ENCODE data around the gene FAM221B. TPM values are rescaled to one million over a fixed set of nuclear protein-coding genes. Genes with fewer than 3 reads are reported as not detected.

The FAM221B gene
- total and polyA plus RNA-seq, 9 of the 15 experiments (the other 6 are each of a cell fraction or from before 2014, with no cell fraction given) = 0.01 TPM; not detected in 8

DNA sequence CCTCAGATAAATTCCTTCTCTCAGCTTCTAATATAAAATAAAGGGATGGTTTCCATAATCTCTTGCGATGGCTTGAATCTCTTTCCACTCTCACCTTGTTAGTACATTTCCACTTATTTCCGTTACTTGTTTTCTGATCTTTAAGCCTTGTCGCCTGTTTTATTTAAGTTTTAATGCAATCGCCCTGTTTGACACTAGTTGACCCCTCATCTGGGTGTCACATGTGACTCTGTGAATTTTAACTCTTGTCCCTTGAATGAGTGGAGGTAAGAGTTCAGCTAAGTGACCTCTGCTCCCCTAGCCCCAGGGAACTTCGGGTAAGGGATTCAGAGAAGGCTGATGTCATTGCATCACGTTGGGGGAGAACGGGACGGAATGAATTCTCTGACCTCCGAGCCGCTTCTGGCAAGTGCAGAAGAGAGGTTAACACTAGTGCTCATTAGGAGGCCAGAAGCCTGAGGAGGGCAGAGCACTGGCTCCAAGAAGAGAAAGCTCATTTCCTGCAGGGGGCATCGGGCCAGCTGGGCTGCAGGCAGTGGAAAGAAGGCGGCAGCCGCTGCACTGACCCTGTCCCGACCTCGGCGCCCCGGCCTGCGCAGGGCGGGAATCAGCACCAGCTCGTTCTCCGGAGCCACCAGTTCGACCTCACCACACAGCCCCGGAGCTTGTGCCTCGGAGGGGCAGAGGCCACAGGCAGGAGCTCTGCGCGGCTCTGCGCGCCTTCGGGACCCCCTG lies 14.3 kb downstream of the FAM221B start (continued):
- 0 out of 2 replicates have a peak, but pooled peaks have one; percentile 36 for TF ChIP-seq ZBTB9 (CRISPR knock-in tag; IDR thresholded peaks at IDR 0.05)
- TF ChIP-seq NFATC3 (IDR thresholded peaks at IDR 0.05) = no peak
- TF ChIP-seq RFX7 (CRISPR knock-in tag; IDR thresholded peaks at IDR 0.05) = no peak
- TF ChIP-seq ZNF668 (CRISPR knock-in tag; IDR thresholded peaks at IDR 0.05) = no peak
- no peak for TF ChIP-seq PHF21A (IDR thresholded peaks at IDR 0.05; ENCODE audit: borderline replicate concordance, low read depth)
- TF ChIP-seq ZNF12 (CRISPR knock-in tag; IDR thresholded peaks at IDR 0.05) = no peak
- no peak for TF ChIP-seq MCM2 (IDR thresholded peaks at IDR 0.05; ENCODE audit: low read depth)
- no peak for TF ChIP-seq RCOR1 (IDR thresholded peaks at IDR 0.05; ENCODE audit: borderline replicate concordance in 1 of 2, low read depth in 2 of 2, low read length in 2 of 2)
- no peak for TF ChIP-seq ZSCAN29 (IDR thresholded peaks at IDR 0.05)
- no peak for TF ChIP-seq ZNF785 (CRISPR knock-in tag; IDR thresholded peaks at IDR 0.05)
- TF ChIP-seq POLR2B (IDR thresholded peaks at IDR 0.05; ENCODE audit: low read depth, partially characterized antibody) = no peak
- TF ChIP-seq HDAC1 (IDR thresholded peaks at IDR 0.05) = no peak
- TF ChIP-seq ZFX (CRISPR knock-in tag; IDR thresholded peaks at IDR 0.05) = peak; percentile 72
- no peak for TF ChIP-seq HMG20B (CRISPR knock-in tag; IDR thresholded peaks at IDR 0.05)
- no peak for TF ChIP-seq MAFK (IDR thresholded peaks at IDR 0.05; ENCODE audit: low read length)
- no peak for TF ChIP-seq ZNF717 (CRISPR knock-in tag; IDR thresholded peaks at IDR 0.05)
- no peak for TF ChIP-seq BACH1 (tag; IDR thresholded peaks at IDR 0.05)
- no peak for TF ChIP-seq ARNT (IDR thresholded peaks at IDR 0.05)
- TF ChIP-seq, protein P1, sequence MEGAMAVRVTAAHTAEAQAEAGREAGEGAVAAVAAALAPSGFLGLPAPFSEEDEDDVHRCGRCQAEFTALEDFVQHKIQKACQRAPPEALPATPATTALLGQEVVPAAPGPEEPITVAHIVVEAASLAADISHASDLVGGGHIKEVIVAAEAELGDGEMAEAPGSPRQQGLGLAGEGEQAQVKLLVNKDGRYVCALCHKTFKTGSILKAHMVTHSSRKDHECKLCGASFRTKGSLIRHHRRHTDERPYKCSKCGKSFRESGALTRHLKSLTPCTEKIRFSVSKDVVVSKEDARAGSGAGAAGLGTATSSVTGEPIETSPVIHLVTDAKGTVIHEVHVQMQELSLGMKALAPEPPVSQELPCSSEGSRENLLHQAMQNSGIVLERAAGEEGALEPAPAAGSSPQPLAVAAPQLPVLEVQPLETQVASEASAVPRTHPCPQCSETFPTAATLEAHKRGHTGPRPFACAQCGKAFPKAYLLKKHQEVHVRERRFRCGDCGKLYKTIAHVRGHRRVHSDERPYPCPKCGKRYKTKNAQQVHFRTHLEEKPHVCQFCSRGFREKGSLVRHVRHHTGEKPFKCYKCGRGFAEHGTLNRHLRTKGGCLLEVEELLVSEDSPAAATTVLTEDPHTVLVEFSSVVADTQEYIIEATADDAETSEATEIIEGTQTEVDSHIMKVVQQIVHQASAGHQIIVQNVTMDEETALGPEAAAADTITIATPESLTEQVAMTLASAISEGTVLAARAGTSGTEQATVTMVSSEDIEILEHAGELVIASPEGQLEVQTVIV (CRISPR knock-in tag; IDR thresholded peaks at IDR 0.05; ENCODE audit: borderline replicate concordance) = no peak
- no peak for TF ChIP-seq SNIP1 (IDR thresholded peaks at IDR 0.05; ENCODE audit: low read depth)
- TF ChIP-seq, protein P2, sequence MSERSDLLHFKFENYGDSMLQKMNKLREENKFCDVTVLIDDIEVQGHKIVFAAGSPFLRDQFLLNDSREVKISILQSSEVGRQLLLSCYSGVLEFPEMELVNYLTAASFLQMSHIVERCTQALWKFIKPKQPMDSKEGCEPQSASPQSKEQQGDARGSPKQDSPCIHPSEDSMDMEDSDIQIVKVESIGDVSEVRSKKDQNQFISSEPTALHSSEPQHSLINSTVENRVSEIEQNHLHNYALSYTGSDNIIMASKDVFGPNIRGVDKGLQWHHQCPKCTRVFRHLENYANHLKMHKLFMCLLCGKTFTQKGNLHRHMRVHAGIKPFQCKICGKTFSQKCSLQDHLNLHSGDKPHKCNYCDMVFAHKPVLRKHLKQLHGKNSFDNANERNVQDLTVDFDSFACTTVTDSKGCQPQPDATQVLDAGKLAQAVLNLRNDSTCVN (CRISPR knock-in tag; IDR thresholded peaks at IDR 0.05) = no peak
- TF ChIP-seq TARDBP (IDR thresholded peaks at IDR 0.05) = no peak
- TF ChIP-seq SMARCE1 (IDR thresholded peaks at IDR 0.05) = 0 out of 2 replicates have a peak, but pooled peaks have one; percentile 32
- no peak for TF ChIP-seq ZNF140 (CRISPR knock-in tag; IDR thresholded peaks at IDR 0.05)
- TF ChIP-seq ZNF76 (CRISPR knock-in tag; IDR thresholded peaks at IDR 0.05; ENCODE audit: borderline replicate concordance) = no peak
- TF ChIP-seq JUNB (CRISPR knock-in tag; conservative IDR thresholded peaks at IDR 0.05) = no peak

Measured in K562 (cell line).